Stimulated activated CD8-positive, alpha-beta memory T cell treated with anti-CD3 and anti-CD28 coated beads, Interleukin-4, amount 100 ng/mL, for 48 hours (primary cell): Measurements from ENCODE around the gene DNAH12.

Source experiments
- DNase-seq: peaks from one replicate; pipeline ENCODE4 v3.0.0-alpha.2; 2020

DNAH12 gene

GRCh38 chr3:57544181-57545125, at the start of gene DNAH12:
Gene DNAH12, minus strand, starts transcription at chr3:57544344. Its CDS starts 1,474 bp downstream, at chr3:57542870.
- peak; percentile 50 for DNase-seq

- no peak for DNase-seq
These were observed 48.2 kb upstream of the DNAH12 start for GRCh38 chr3:57592306-57592705.

DNA sequence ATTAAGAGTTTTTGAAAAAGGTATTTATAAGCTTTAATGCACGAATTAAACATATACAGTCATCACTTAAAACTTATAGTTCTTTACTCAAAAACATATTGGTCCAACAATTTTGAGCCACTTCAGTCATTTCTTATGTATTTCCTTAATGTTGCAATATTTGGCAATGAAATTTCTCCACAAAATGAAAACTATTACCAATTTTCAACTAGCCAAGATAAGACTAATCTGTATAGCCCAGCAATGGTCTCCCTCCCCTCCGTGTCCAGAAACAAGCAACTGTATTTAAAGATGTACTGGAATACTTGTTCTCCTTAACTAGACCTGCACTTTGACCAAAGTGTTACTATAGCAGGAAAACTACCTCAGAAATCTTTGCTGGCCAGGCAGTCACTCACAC, 43.8 kb upstream of the DNAH12 start:
- DNase-seq, result no peak

- no peak for DNase-seq
These were observed 42.6 kb upstream of the DNAH12 start for GRCh38 chr3:57586778-57587177.

GRCh38 chr3:57583544-57583943, 39.4 kb upstream of the DNAH12 start:
- DNase-seq, result no peak

- no peak for DNase-seq
These were observed 38.5 kb upstream of the DNAH12 start for GRCh38 chr3:57582474-57583168.

- no peak for DNase-seq
These were observed 33.7 kb upstream of the DNAH12 start for GRCh38 chr3:57577801-57578200.

DNA sequence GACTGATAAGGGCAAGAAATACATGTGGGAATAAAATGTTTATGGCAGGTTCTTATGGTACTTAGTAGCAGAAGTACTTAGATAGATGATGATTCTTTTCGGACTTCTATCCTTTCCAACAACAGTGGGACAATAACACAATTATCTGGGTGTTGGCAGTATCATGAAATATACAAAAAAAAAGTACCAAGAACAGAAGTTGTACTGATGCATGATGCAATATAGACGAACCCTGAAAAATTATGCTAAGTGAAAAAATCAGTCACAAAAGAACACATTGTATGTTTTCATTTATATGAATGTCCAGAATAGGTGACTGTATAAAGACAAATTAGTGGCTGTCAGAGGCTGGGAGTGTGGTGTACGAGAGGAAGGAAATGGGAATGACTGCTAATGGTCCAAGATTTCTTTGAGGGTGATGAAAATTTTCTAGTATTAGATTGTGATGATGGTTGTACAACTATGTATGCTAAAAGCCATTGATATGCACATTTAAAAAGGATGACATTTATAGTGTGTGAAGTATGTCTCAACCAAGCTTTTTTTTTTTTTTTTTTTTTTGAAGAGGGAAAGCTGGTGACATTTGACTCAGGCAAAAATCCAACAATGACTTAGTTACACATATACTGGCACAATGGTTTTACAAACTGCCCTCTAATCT, 32.0 kb upstream of the DNAH12 start:
- no peak for DNase-seq

DNA sequence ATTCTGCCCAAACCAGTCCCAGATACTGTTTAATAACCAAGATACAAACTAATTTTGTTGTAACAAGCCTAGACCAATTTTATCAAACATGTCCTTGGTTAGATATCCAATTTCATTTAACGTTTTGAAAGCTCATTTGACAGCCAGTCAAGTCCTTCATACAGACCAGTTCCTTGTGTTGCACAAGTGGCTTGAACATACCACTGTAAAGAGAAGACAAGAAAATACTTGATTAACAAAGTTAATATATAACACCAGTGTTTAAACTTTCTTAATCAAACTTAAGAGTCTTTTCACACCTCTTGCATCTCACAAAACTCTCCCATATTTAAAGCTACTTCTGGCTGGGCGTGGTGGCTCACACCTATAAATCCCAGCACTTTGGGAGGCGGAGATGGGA, 28.0 kb upstream of the DNAH12 start:
- no peak for DNase-seq

- DNase-seq, result no peak
These were observed 26.7 kb upstream of the DNAH12 start for GRCh38 chr3:57570878-57571277.

DNA sequence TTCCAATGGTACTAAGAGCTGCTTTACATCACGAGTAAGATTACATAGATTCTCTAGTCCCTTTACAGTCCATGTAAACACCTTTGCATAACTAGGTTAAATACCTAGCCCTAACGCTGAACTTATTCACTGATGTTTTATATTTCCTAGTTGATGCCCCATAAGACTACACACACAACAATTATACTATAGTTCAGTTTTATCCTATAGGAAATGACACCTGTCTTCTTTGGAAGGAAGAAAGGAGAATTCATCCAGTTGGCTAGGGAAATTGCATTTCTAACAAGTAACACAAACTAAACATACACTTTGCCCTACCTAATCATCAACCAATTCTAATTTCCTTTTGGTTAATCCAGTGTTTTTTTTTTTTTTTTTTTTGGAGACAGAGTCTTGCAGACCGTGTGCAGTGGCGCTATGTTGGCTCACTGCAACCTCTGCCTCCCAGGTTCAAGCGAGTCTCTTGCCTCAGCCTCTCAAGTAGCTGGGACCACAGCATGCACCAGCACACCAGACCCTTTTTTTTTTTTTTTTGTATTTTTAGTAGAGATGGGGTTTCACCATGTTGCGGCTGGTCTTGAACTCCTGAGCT, 25.8 kb upstream of the DNAH12 start:
- DNase-seq, result no peak

DNA sequence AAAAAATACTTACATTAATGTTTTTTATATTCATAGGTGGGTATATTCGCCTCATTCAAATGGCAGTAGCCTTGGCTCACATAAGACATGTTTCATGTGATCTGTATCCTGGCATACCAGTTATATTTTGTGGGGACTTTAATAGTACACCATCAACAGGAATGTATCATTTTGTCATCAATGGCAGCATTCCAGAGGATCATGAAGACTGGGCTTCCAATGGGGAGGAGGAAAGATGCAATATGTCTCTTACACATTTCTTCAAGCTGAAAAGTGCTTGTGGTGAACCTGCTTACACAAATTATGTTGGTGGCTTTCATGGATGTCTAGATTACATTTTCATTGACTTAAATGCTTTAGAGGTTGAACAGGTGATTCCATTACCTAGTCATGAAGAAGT, 15.4 kb upstream of the DNAH12 start:
- DNase-seq, result no peak

DNA sequence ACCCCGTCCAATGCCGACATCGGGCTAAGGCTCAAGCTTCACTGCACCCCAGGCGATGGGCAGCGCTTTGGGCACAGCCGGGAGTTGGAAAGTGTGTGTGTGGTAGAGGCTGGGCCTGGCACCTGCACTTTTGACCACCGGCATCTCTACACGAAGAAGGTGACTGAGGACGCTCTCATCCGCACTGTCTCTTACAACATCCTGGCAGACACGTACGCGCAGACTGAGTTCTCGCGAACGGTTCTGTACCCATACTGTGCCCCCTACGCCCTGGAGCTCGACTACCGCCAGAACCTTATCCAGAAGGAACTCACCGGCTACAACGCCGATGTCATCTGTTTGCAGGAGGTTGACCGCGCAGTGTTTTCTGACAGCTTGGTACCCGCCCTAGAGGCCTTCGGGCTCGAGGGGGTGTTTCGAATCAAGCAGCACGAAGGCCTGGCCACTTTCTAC, 13.0 kb upstream of the DNAH12 start:
- DNase-seq, result peak; percentile 66

DNA sequence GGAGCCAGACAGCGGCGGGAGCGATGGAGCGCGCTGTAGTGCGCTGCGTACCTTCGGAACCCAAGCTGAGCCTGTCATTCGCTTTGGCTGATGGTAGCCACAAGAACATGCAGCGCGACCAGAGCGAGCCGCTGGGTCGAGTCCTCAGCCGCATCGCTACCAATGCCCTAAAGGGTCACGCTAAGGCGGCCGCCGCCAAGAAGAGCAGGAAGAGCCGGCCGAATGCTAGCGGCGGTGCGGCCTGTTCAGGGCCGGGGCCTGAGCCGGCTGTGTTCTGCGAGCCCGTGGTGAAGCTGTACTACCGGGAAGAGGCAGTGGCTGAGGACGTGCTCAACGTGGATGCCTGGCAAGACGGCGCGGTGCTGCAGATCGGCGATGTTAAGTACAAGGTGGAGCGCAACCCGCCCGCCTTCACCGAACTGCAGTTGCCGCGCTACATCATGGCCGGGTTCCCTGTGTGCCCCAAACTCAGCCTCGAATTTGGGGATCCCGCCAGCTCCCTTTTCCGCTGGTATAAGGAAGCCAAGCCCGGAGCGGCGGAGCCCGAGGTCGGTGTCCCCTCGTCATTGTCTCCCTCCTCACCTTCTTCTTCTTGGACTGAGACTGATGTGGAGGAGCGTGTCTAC, 12.4 kb upstream of the DNAH12 start:
- peak; percentile 53 for DNase-seq

DNA sequence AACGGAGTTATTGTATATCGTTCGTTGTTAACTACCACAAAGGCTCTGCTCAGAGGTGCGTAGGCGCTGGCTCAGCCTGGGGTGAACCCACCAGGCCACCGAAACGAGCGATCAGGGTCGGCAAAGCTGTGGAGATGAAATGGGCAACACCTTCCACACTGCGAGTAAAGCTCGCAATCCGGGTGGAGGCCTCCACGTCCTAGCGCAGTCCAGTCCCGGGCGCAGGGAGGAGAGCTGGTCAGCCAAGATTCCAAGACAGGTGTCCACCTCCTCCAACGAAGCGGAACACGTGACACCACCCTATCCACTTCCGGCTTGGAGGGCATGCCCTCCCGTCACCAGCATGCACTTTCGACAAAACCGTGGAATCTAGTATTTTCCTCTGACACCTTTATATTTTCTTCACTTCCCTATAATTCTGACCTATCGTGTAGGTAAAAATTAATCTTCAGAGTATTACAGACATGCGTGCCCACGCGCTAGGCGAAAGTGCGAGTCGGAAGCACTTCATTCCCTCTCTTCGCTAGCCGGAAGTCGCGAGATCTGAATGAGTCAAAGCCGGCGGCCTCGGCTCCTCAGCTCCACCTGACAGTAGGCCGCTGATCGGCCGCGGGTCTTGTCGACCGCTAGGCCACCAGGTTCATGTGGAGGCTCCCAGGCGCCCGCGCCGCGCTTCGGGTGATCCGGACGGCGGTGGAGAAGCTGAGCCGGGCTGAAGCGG, 11.8 kb upstream of the DNAH12 start, which contains the start of gene PDE12:
Gene PDE12 (plus strand): TSS at position 537 of the 721 bp plus-strand sequence. CDS start 106 bp downstream, at position 643.
- DNase-seq, result peak; percentile 87

DNA sequence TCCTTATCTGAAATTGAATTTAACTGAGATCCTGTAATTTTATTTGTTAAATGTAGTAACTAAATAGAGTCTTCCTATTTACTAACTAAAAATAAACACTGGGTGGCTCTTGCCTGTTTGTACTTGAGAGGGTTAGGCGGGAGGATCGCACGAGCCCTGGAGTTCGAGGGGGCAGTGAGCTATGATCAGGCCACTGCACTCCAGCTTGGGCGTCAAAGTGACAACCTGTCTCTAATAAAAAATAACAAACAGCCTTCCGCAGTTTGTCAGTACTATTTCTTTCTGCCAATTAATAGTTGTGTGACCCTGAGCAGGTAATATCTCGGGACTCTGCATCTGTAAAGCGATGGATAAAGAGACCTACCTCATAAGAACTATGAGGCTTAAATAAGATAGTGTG, 11.2 kb upstream of the DNAH12 start:
- no peak for DNase-seq

- no peak for DNase-seq
These were observed 2.5 kb upstream of the DNAH12 start for GRCh38 chr3:57546616-57547015.

GRCh38 chr3:57545636-57546268, 1.6 kb upstream of the DNAH12 start:
- DNase-seq, result no peak

- DNase-seq, result no peak
These were observed 5.7 kb downstream of the DNAH12 start for GRCh38 chr3:57538465-57538864.

GRCh38 chr3:57530071-57530608, 14.0 kb downstream of the DNAH12 start:
- no peak for DNase-seq
